Tibial artery (tissue), 4 donors: Measurements from ENCODE around the gene EFHC1.

Experiments
- DNase-seq, 2 donors: peaks; one replicate each; pipeline ENCODE4 v3.0.0-alpha.2; 2019
- H3K27ac ChIP-seq, 2 donors: fragments of 200-600 bp; sonication (generic) in 1 of 2; 1 replicate in 1 of 2; 2 replicates in 1 of 2; pipeline ENCODE4 v1.5.1; 2018 to 2019; ENCODE audit warnings: mild to moderate bottlenecking in 1 of 2
- H3K27me3 ChIP-seq, 2 donors: fragments of 200-600 bp; sonication (generic) in 1 of 2; one replicate each; pipeline versions ENCODE4 v1.5.1 to v1.6.0; 2016 to 2019
- H3K36me3 ChIP-seq, 3 donors: fragments of 200-600 bp; sonication (generic) in 2 of 3; one replicate each; pipeline ENCODE4 v1.5.1; 2016 to 2019; ENCODE audit warnings: mild to moderate bottlenecking in 2 of 3
- H3K4me1 ChIP-seq, 4 donors: fragments of 200-600 bp; sonication (generic) in 2 of 4; 1 replicate in 3 of 4; 2 replicates in 1 of 4; pipeline ENCODE4 v1.5.1; 2016 to 2019
- H3K4me3 ChIP-seq, 2 donors: fragments of 200-600 bp; sonication (generic) in 1 of 2; 1 replicate in 1 of 2; 2 replicates in 1 of 2; pipeline ENCODE4 v1.5.1; 2018 to 2019; ENCODE audit warnings: mild to moderate bottlenecking in 2 of 2
- H3K9me3 ChIP-seq, 3 donors: fragments of 200-600 bp; sonication (generic) in 1 of 3; one replicate each; pipeline ENCODE4 v1.5.1; 2016 to 2019
- CTCF ChIP-seq, 2 experiments: fragments of 200-600 bp in 1 of 2; fragments of 450-650 bp in 1 of 2; IDR thresholded peaks; one replicate each; pipeline ENCODE4 v1.5.1; 2017 to 2019; ENCODE audit warnings: antibody characterized with exemption in 2 of 2, mild to moderate bottlenecking in 1 of 2, moderate library complexity in 1 of 2
- intact Hi-C: fragments of 100-400 bp; cut with DNase I; formaldehyde crosslinking; loops from one replicate; pipeline ENCODE4 v1.15.0; 2023; ENCODE audit warnings: low total_unique reads

EFHC1 gene

GRCh38 chr6:52535711-52536423, 115.7 kb downstream of the EFHC1 start:
- no peak for DNase-seq
- TF ChIP-seq CTCF (IDR thresholded peaks at IDR 0.05): no peak
- no peaks in the 10 kb centered on the region for H3K9me3 ChIP-seq
- H3K4me1 ChIP-seq: peaks cover 0 to 60% (median 50%) of the 10 kb centered on the region in 4 donors
- intact Hi-C loops: no loop called here
- H3K4me3 ChIP-seq: no peak overlapping the region
- H3K27ac ChIP-seq: peak overlapping the region; percentile 55 to 86
- peaks cover 4 to 21% (median 17%) of the 10 kb centered on the region in 3 donors for H3K36me3 ChIP-seq
- no peaks in the 10 kb centered on the region for H3K27me3 ChIP-seq

GRCh38 chr6:52536424-52536916, 116.3 kb downstream of the EFHC1 start:
- TF ChIP-seq CTCF (IDR thresholded peaks at IDR 0.05): no peak

GRCh38 chr6:52537001-52537753, 117.0 kb downstream of the EFHC1 start:
- TF ChIP-seq CTCF (IDR thresholded peaks at IDR 0.05): no peak
- peaks cover 0 to 65% (median 59%) of the 10 kb centered on the region in 4 donors for H3K4me1 ChIP-seq
- H3K27me3 ChIP-seq: no peaks in the 10 kb centered on the region
- H3K27ac ChIP-seq: peak overlapping the region; percentile 55 to 86
- DNase-seq: no peak
- intact Hi-C loops: no loop called here
- H3K4me3 ChIP-seq: no peak overlapping the region
- H3K9me3 ChIP-seq: no peaks in the 10 kb centered on the region
- H3K36me3 ChIP-seq: peaks cover 4 to 21% (median 17%) of the 10 kb centered on the region in 3 donors

More at GRCh38 chr6:52536424-52536916, 116.3 kb downstream of the EFHC1 start:
- Histone ChIP-seq H3K27ac (peak overlapping the region; percentile 55 to 86), H3K27me3 (no peaks in the 10 kb centered on the region), H3K9me3 (no peaks in the 10 kb centered on the region), H3K4me3 (no peak overlapping the region), H3K4me1 (peaks cover 0 to 60% (median 54%) of the 10 kb centered on the region in 4 donors), H3K36me3 (peaks cover 4 to 21% (median 17%) of the 10 kb centered on the region in 3 donors)
- no peak for DNase-seq
- intact Hi-C loops: no loop called here

GRCh38 chr6:52538252-52538900, 118.2 kb downstream of the EFHC1 start:
- no peak for TF ChIP-seq CTCF (IDR thresholded peaks at IDR 0.05)
- Histone ChIP-seq H3K9me3 (no peaks in the 10 kb centered on the region), H3K27me3 (no peaks in the 10 kb centered on the region), H3K36me3 (peaks cover 4 to 19% (median 17%) of the 10 kb centered on the region in 3 donors), H3K27ac (peak overlapping the region; percentile 55 to 86), H3K4me1 (peaks cover 0 to 77% (median 70%) of the 10 kb centered on the region in 4 donors), H3K4me3 (no peak overlapping the region)
- DNase-seq: no peak
- intact Hi-C loops: no loop called here

- H3K27me3 ChIP-seq: no peaks in the 10 kb centered on the region
- peaks cover 0 to 83% (median 76%) of the 10 kb centered on the region in 4 donors for H3K4me1 ChIP-seq
- intact Hi-C loops: no loop called here
- no peaks in the 10 kb centered on the region for H3K9me3 ChIP-seq
- TF ChIP-seq CTCF (IDR thresholded peaks at IDR 0.05): no peak
- peaks cover 4 to 17% (median 17%) of the 10 kb centered on the region in 3 donors for H3K36me3 ChIP-seq
- peak overlapping the region in 1 of 2 donors; percentile 86 for H3K27ac ChIP-seq
- H3K4me3 ChIP-seq: no peak overlapping the region
- DNase-seq: no peak
Observed at GRCh38 chr6:52538901-52539354, 118.8 kb downstream of the EFHC1 start.
